HCT116 (cell line): Measurements from ENCODE around the gene MAP10. TPM values are rescaled to one million over a fixed set of nuclear protein-coding genes. Genes with fewer than 3 reads are reported as not detected.

ENCODE experiments used
- ATAC-seq: fragments of 200-7000 bp; cut with Tn5 transposase; 2 replicates; pipeline ENCODE4 v1.9.1; 2020; ENCODE audit warnings: mild to moderate bottlenecking, moderate library complexity
- BruUV-seq: library from RNA; stranded (reverse); fragments of 400-500 nt; replicated peaks from 2 replicates; lab custom pipeline; 2021; lab: Mats Ljungman, UMichigan
- CTCF ChIA-PET: fragments of 300-600 bp; sonication (Branson Sonifier 250); formaldehyde crosslinking; loops from one replicate; lab custom pipeline; 2021; ENCODE audit warnings: antibody characterized with exemption; lab: Charles Lee
- POLR2A ChIA-PET: fragments of 300-600, 350-600 bp; sonication (Branson Sonifier 250); formaldehyde crosslinking; loops from one replicate; lab custom pipeline; 2021; ENCODE audit warnings: antibody characterized with exemption; lab: Charles Lee
- RAD21 ChIA-PET, 2 experiments: fragments of 300-600 bp; sonication (Branson Sonifier 250); formaldehyde crosslinking; loops; one replicate each; lab custom pipeline; 2023; ENCODE audit warnings: low total read pairs in 2 of 2; ENCODE audit not compliant: uncharacterized antibody in 2 of 2, unreplicated experiment in 2 of 2, low non-redundant PET in 1 of 2; lab: Charles Lee
- DNase-seq: peaks from one replicate; pipeline ENCODE4 v3.0.0-alpha.2; 2010; ENCODE audit warnings: low read depth, low spot score
- H2AFZ ChIP-seq: fragments of 200-600 bp; shearing (Covaris generic), sonication (generic); 2 replicates; pipeline ENCODE4 v1.6.1; 2017; ENCODE audit warnings: low read depth, mixed run types, mixed read lengths, antibody characterized with exemption, low read length; ENCODE audit not compliant: poor library complexity, severe bottlenecking
- H3K27ac ChIP-seq: 2 replicates; pipeline ENCODE4 v1.5.1; 2012; ENCODE audit warnings: low read depth, low read length
- H3K27me3 ChIP-seq: fragments of 200-600 bp; sonication (generic); 2 replicates; pipeline ENCODE4 v1.6.1; 2016; ENCODE audit warnings: mixed run types, low read length, mixed read lengths; ENCODE audit not compliant: insufficient read depth
- H3K36me3 ChIP-seq, 2 experiments: fragments of 200-500 bp in 1 of 2; fragments of 200-600 bp in 1 of 2; sonication (Bioruptor generic) in 1 of 2; sonication (generic) in 1 of 2; 2 replicates each; pipeline versions ENCODE4 v1.5.1 to v1.6.1; 2014 to 2016; ENCODE audit warnings: low read length in 2 of 2, inconsistent platforms in 1 of 2, mixed read lengths in 1 of 2, mixed run types in 1 of 2; ENCODE audit not compliant: insufficient read depth in 2 of 2, control insufficient read depth in 1 of 2
- H3K4me1 ChIP-seq, 2 experiments: fragments of 200-600 bp in 1 of 2; sonication (generic) in 1 of 2; 2 replicates each; pipeline versions ENCODE4 v1.5.1 to v1.6.1; 2012 to 2017; ENCODE audit warnings: low read length in 2 of 2, inconsistent platforms in 1 of 2, mild to moderate bottlenecking in 1 of 2, mixed read lengths in 1 of 2, mixed run types in 1 of 2, moderate library complexity in 1 of 2; ENCODE audit not compliant: insufficient read depth in 2 of 2, control insufficient read depth in 1 of 2
- H3K4me2 ChIP-seq: fragments of 200-600 bp; sonication (generic); 2 replicates; pipeline ENCODE4 v1.6.1; 2017; ENCODE audit warnings: mixed run types, low read length, mixed read lengths
- H3K4me3 ChIP-seq, 2 experiments: fragments of 200-600 bp in 1 of 2; sonication (generic) in 1 of 2; replicated peaks in 1 of 2; 2 replicates each; pipeline ENCODE4 v1.5.1; 2011 to 2016; ENCODE audit warnings: low read length in 2 of 2, control low read depth in 1 of 2, low read depth in 1 of 2, mild to moderate bottlenecking in 1 of 2, mixed read lengths in 1 of 2, mixed run types in 1 of 2
- H3K79me2 ChIP-seq: fragments of 200-600 bp; sonication (generic); 2 replicates; pipeline ENCODE4 v1.6.1; 2017; ENCODE audit warnings: mild to moderate bottlenecking, mixed run types, low read length, moderate library complexity, mixed read lengths; ENCODE audit not compliant: insufficient read depth
- H3K9ac ChIP-seq: fragments of 200-600 bp; sonication (generic); 2 replicates; pipeline ENCODE4 v1.6.1; 2016; ENCODE audit warnings: low read length, mixed read lengths
- H3K9me2 ChIP-seq: fragments of 200-600 bp; sonication (generic), shearing (Covaris generic); 2 replicates; pipeline ENCODE4 v1.6.1; 2017; ENCODE audit warnings: mixed run types, mild to moderate bottlenecking, moderate library complexity; ENCODE audit not compliant: insufficient read depth
- H3K9me3 ChIP-seq, 2 experiments: fragments of 200-500 bp in 1 of 2; fragments of 200-600 bp in 1 of 2; sonication (Bioruptor generic) in 1 of 2; sonication (generic) in 1 of 2; 2 replicates each; pipeline ENCODE4 v1.6.1; 2014 to 2017; ENCODE audit warnings: low read length in 2 of 2, mixed read lengths in 2 of 2, inconsistent platforms in 1 of 2, low read depth in 1 of 2, mild to moderate bottlenecking in 1 of 2, mixed run types in 1 of 2, moderate library complexity in 1 of 2; ENCODE audit not compliant: control insufficient read depth in 1 of 2, insufficient read depth in 1 of 2
- H4K20me1 ChIP-seq: fragments of 200-600 bp; sonication (generic), shearing (Covaris generic); 2 replicates; pipeline ENCODE4 v1.6.1; 2017; ENCODE audit warnings: mixed run types, mild to moderate bottlenecking, moderate library complexity; ENCODE audit not compliant: insufficient read depth
- CBX3 ChIP-seq: IDR thresholded peaks from 2 replicates; pipeline ENCODE4 v1.6.1; 2012; ENCODE audit warnings: low read depth
- CEBPB ChIP-seq: IDR thresholded peaks from 2 replicates; pipeline ENCODE4 v1.6.1; 2012; ENCODE audit warnings: low read depth
- EGR1 ChIP-seq: IDR thresholded peaks from 2 replicates; pipeline ENCODE4 v1.6.1; 2012; ENCODE audit warnings: low read depth
- EZH2phosphoT487 ChIP-seq: fragments of 200-600 bp; IDR thresholded peaks from 2 replicates; pipeline ENCODE4 v1.6.1; 2018; ENCODE audit warnings: antibody characterized with exemption, borderline replicate concordance
- FOSL1 ChIP-seq: IDR thresholded peaks from 2 replicates; pipeline ENCODE4 v1.6.1; 2012; ENCODE audit warnings: low read depth
- JUND ChIP-seq: IDR thresholded peaks from 2 replicates; pipeline ENCODE4 v1.6.1; 2012
- POLR2A ChIP-seq: IDR thresholded peaks from 2 replicates; pipeline ENCODE4 v1.7.0; 2011; ENCODE audit warnings: borderline replicate concordance; ENCODE audit not compliant: insufficient read depth, insufficient read length; ENCODE audit errors: extremely low read depth
- POLR2AphosphoS5 ChIP-seq: IDR thresholded peaks from 2 replicates; pipeline ENCODE4 v1.6.1; 2011; ENCODE audit warnings: mild to moderate bottlenecking, low read depth, low read length, moderate library complexity
- RAD21 ChIP-seq: IDR thresholded peaks from 2 replicates; pipeline ENCODE4 v1.6.1; 2012; ENCODE audit warnings: low read depth, mild to moderate bottlenecking
- SIN3A ChIP-seq: IDR thresholded peaks from 2 replicates; pipeline ENCODE4 v1.6.1; 2012; ENCODE audit warnings: low read depth
- SP1 ChIP-seq: IDR thresholded peaks from 2 replicates; pipeline ENCODE4 v1.6.1; 2012; ENCODE audit warnings: low read depth
- SRF ChIP-seq: IDR thresholded peaks from 2 replicates; pipeline ENCODE4 v1.6.1; 2012; ENCODE audit warnings: low read depth
- YY1 ChIP-seq: IDR thresholded peaks from 2 replicates; pipeline ENCODE4 v1.6.1; 2011; ENCODE audit warnings: low read length, low read depth, moderate library complexity, mild to moderate bottlenecking; ENCODE audit not compliant: insufficient replicate concordance; ENCODE audit errors: extremely low read depth
- intact Hi-C: fragments of 100-400 bp; cut with micrococcal nuclease; formaldehyde crosslinking; loops from 2 replicates; pipeline ENCODE4 v1.10.0; 2022
- total RNA-seq: library from RNA; stranded (reverse); gene quantifications from one replicate; pipeline ENCODE4 v1.2.1, GENCODE V29; 2021; ENCODE audit not compliant: unreplicated experiment
- TF ChIP-seq, protein P1 (sequence below): IDR thresholded peaks from 2 replicates; pipeline ENCODE4 v1.6.1; 2011; ENCODE audit warnings: mild to moderate bottlenecking, low read length, moderate library complexity; ENCODE audit not compliant: insufficient replicate concordance; ENCODE audit errors: extremely low read depth
- TF ChIP-seq, protein P2 (sequence below): IDR thresholded peaks from 2 replicates; pipeline ENCODE4 v1.6.1; 2012

The MAP10 gene
- total RNA-seq, 1 experiment from 2014 or later, result not detected

DNA sequence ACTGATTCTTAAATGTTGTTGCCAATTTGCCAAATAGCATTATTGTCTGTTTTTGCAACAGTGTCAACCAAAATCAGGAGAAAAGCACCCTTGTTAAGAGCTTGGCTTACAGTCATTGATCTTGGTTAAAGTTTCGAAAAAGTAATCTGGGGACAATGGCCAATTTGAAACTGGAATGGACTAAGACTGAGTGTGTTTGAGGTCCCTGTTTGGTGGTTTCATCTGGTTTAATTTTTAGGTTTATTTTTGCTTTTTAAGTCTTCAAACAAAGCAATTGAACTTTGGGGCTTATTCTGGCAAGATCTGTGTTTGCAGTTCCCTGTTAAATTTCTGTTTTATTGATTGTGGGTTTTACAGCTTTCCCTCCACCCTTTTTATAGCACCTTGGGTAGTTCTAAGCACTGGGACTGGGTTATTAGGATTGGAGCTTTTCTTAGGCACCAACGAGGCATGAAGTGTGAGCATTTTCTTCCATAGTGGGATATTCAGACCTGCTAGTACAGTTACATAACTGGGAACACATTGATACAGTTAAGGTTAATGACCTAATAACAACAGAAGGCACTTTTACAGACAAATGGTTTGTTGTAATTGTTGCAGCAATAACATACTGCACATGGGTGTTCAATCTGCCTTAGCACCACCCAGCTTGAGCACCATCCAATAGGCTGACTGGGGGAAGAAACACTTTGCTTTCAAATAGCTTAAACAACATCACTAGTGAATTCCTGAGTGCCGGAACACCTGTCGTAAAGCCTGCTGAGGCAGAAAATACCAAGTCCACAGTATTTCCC is 40.6 kb upstream of the MAP10 start:
- H2AFZ ChIP-seq, result no peak overlapping the region
- intact Hi-C loops, result no loop called here
- BruUV-seq, result no TSS peak
- H3K36me3 ChIP-seq, result no peaks in the 10 kb centered on the region
- H3K9me2 ChIP-seq, result no peaks in the 10 kb centered on the region
- H3K27ac ChIP-seq, result no peak overlapping the region
- no peak for DNase-seq
- H3K9ac ChIP-seq, result no peak overlapping the region
- H4K20me1 ChIP-seq, result no peaks in the 10 kb centered on the region
- TF ChIP-seq CBX3 (no peak), SP1 (no peak), CEBPB (no peak), EGR1 (no peak), JUND (no peak), SRF (no peak), FOSL1 (no peak), RAD21 (no peak), POLR2AphosphoS5 (no peak), SIN3A (no peak), POLR2A (no peak), YY1 (no peak), EZH2phosphoT487 (no peak)
- TF ChIP-seq, protein P1, sequence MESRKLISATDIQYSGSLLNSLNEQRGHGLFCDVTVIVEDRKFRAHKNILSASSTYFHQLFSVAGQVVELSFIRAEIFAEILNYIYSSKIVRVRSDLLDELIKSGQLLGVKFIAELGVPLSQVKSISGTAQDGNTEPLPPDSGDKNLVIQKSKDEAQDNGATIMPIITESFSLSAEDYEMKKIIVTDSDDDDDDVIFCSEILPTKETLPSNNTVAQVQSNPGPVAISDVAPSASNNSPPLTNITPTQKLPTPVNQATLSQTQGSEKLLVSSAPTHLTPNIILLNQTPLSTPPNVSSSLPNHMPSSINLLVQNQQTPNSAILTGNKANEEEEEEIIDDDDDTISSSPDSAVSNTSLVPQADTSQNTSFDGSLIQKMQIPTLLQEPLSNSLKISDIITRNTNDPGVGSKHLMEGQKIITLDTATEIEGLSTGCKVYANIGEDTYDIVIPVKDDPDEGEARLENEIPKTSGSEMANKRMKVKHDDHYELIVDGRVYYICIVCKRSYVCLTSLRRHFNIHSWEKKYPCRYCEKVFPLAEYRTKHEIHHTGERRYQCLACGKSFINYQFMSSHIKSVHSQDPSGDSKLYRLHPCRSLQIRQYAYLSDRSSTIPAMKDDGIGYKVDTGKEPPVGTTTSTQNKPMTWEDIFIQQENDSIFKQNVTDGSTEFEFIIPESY, result no peak
- TF ChIP-seq, protein P2, sequence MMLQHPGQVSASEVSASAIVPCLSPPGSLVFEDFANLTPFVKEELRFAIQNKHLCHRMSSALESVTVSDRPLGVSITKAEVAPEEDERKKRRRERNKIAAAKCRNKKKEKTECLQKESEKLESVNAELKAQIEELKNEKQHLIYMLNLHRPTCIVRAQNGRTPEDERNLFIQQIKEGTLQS, result no peak
- TF ChIP-seq, all 23 proteins: peak for 0
- Histone ChIP-seq H3K79me2 (no peaks in the 10 kb centered on the region), H3K4me2 (no peak overlapping the region), H3K4me1 (peaks cover 0 to 9% of the 10 kb centered on the region in 2 experiments; a peak in 2 of 4 replicates), H3K9me3 (no peaks in the 10 kb centered on the region; a peak in 1 of 4 replicates), H3K4me3 (no peak overlapping the region), H3K27me3 (no peaks in the 10 kb centered on the region)
- ChIA-PET CTCF (no interaction called here), RAD21 (no interaction called here), POLR2A (no interaction called here)
- no peak for ATAC-seq
